ENCODE measurements around the gene IFI27L2.

IFI27L2 gene

DNA sequence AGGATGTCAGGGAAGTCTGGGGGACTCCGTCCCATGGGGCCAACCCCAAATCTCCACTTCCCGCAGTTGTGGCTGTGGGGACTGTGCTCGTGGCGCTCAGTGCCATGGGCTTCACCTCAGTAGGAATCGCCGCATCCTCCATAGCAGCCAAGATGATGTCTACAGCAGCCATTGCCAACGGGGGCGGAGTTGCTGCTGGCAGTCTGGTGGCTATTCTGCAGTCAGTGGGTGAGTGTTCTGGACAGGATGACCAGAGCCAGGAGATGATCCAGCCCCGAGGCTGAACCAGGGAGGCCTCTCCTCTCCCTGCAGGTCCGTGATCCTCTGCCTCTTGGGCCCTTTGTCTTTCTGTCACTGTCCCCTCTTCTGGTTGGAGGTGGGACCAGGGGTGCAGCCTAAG lies 27.7 kb downstream of the IFI27L2 start:
- no peak overlapping the region for H3K4me3 ChIP-seq (ENCODE audit: low read depth, low read length)
- peaks cover 20% of the 10 kb centered on the region for H3K36me3 ChIP-seq (ENCODE audit: control insufficient read depth, insufficient read depth, low read length)
- H3K27ac ChIP-seq (ENCODE audit: low read depth, low read length): no peak overlapping the region

DNA sequence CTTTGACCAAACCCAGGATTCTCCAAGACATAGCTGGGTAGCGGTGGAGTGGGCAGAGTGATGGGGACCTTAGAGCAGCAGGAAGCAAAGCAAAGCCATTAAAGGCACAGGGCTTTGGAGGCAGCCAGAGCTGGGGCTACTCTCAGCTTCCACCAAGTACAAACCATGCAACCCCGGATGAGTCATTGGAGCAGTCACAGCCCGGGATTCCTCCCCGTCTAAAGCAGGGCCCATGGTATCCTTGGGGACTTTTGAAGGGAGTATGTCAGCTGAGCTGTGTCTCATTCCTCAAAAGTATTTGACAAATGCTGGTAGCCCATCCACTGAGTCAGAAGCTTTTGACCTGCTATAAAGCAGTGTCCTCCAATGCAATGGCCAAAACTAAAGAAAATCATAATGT lies 28.6 kb downstream of the IFI27L2 start:
- no peaks in the 10 kb centered on the region for H3K27me3 ChIP-seq (ENCODE audit: control insufficient read depth, insufficient read depth, low read length)
- no peaks in the 10 kb centered on the region for H3K9me3 ChIP-seq (ENCODE audit: control insufficient read depth, insufficient read depth, low read depth, low read length)
- H3K9ac ChIP-seq (ENCODE audit: low read length): no peak overlapping the region
- no peak overlapping the region for H3K4me3 ChIP-seq (ENCODE audit: low read depth, low read length)
- H3K4me1 ChIP-seq (ENCODE audit: control insufficient read depth, insufficient read depth, low read length): no peaks in the 10 kb centered on the region
- H3K36me3 ChIP-seq (ENCODE audit: control insufficient read depth, insufficient read depth, low read length): peaks cover 20% of the 10 kb centered on the region
- no peak overlapping the region for H3K27ac ChIP-seq (ENCODE audit: low read depth, low read length)

More for the DNA sequence above, 27.7 kb downstream of the IFI27L2 start:
- no peaks in the 10 kb centered on the region for H3K27me3 ChIP-seq (ENCODE audit: control insufficient read depth, insufficient read depth, low read length)
- no peaks in the 10 kb centered on the region for H3K4me1 ChIP-seq (ENCODE audit: control insufficient read depth, insufficient read depth, low read length)
- H3K9me3 ChIP-seq (ENCODE audit: control insufficient read depth, insufficient read depth, low read depth, low read length): no peaks in the 10 kb centered on the region
- no peak overlapping the region for H3K9ac ChIP-seq (ENCODE audit: low read length)

DNA sequence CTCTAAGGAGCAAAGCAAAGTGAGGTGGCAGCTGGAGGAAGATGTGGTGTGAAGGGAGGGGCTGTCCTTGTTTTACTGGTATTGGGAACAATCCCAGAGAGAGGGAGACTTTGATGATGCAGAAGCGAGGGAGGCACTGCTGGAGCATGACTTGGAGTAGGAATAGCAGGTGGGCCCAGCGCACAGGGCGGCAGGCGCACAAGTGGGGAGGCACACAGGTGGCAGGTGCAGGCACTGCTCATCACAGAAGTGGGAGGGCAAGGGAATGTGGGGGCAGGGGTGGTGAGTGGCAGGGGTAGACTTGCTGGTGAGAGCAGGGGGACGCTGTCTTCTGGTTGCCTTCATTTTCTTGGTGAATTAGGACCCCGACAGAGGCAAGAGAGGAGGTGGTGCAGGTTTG lies 30.4 kb downstream of the IFI27L2 start:
- H3K9me3 ChIP-seq (ENCODE audit: control insufficient read depth, insufficient read depth, low read depth, low read length): no peaks in the 10 kb centered on the region
- H3K4me3 ChIP-seq (ENCODE audit: low read depth, low read length): no peak overlapping the region
- H3K36me3 ChIP-seq (ENCODE audit: control insufficient read depth, insufficient read depth, low read length): peaks cover 20% of the 10 kb centered on the region
- no peaks in the 10 kb centered on the region for H3K27me3 ChIP-seq (ENCODE audit: control insufficient read depth, insufficient read depth, low read length)
- H3K4me1 ChIP-seq (ENCODE audit: control insufficient read depth, insufficient read depth, low read length): no peaks in the 10 kb centered on the region
- H3K27ac ChIP-seq (ENCODE audit: low read depth, low read length): no peak overlapping the region
- H3K9ac ChIP-seq (ENCODE audit: low read length): no peak overlapping the region

DNA sequence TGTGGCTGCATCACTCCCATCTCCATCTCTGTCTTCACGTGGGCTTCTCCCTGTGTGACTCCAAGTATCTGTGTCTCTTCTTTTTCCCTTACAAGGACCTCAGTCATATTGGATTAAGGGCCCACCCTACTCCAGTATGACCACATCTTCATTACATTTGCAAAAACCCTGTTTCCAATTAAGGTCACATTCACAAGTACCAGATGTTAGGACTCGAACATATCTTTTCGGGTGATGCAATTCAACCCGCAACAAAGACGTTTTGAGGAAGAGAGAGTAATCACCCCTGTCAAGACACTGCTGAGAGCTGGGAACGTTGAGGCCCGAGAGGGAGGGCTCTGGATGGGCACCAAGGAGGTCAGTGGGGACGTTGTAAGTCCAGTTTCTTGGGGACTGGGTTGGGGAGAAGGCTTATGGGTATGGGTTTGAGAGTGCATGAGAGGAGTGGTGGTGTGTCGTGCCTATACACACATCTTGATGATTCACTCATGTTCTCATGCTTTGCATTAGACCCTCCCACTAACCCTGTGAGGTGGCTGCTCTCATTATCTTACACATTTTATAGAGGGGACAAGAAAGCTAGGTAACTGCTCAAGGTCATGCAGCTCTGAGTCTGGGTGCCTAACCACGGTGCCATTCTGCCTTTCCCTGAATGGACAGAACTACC lies 30.9 kb downstream of the IFI27L2 start:
- no peak overlapping the region for H3K27ac ChIP-seq (ENCODE audit: low read depth, low read length)
- no peaks in the 10 kb centered on the region for H3K27me3 ChIP-seq (ENCODE audit: control insufficient read depth, insufficient read depth, low read length)
- no peak overlapping the region for H3K4me3 ChIP-seq (ENCODE audit: low read depth, low read length)
- no peaks in the 10 kb centered on the region for H3K9me3 ChIP-seq (ENCODE audit: control insufficient read depth, insufficient read depth, low read depth, low read length)
- no peaks in the 10 kb centered on the region for H3K4me1 ChIP-seq (ENCODE audit: control insufficient read depth, insufficient read depth, low read length)
- H3K9ac ChIP-seq (ENCODE audit: low read length): no peak overlapping the region
- peaks cover 20% of the 10 kb centered on the region for H3K36me3 ChIP-seq (ENCODE audit: control insufficient read depth, insufficient read depth, low read length)

DNA sequence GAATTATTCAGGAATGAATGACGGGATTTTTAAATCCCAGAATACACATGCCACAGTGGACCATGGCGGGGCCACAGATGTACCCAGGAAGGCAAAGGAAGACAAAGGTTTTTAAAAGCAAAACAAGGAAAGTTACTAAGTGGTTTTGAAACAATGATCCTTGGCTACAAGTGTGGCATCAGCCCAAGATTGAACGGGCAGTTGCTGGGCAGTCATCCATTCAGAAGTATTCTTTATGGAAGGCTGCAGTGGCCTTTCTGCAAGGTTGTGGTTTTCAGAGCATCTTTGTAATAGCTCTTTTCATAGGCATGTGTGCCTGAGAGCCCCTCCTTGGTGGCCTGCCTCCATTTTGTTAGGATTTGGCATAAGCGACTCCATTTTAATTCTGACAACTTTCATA lies 32.3 kb downstream of the IFI27L2 start:
- Histone ChIP-seq H3K9me3 (ENCODE audit: control insufficient read depth, insufficient read depth, low read depth, low read length) (no peaks in the 10 kb centered on the region), H3K4me1 (ENCODE audit: control insufficient read depth, insufficient read depth, low read length) (no peaks in the 10 kb centered on the region), H3K27ac (ENCODE audit: low read depth, low read length) (no peak overlapping the region), H3K27me3 (ENCODE audit: control insufficient read depth, insufficient read depth, low read length) (no peaks in the 10 kb centered on the region), H3K36me3 (ENCODE audit: control insufficient read depth, insufficient read depth, low read length) (0 out of 2 replicates have a peak, but pooled peaks cover 15% of the 10 kb centered on the region), H3K9ac (ENCODE audit: low read length) (no peak overlapping the region), H3K4me3 (ENCODE audit: low read depth, low read length) (no peak overlapping the region)

DNA sequence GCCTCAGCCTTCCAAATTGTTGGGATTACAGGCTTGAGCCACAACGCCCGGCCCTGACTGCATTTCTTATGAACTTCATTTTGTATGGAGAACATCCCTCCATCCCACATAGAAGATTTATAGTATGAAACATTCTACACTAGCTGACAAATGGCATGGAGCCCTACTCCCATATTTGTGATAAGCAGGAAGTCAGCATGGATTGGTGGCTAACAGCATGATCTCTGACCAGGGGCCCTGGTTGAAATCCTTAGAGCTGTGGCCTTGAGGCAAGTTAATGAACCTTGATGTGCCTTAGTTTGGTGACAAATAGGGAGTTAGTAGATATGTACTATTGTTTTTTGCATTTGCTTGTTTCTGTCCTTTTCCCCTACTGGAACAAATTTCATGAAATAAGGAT lies 36.0 kb downstream of the IFI27L2 start:
- Histone ChIP-seq H3K27ac (ENCODE audit: low read depth, low read length) (no peak overlapping the region), H3K36me3 (ENCODE audit: control insufficient read depth, insufficient read depth, low read length) (0 out of 2 replicates have a peak, but pooled peaks cover 4% of the 10 kb centered on the region), H3K4me1 (ENCODE audit: control insufficient read depth, insufficient read depth, low read length) (no peaks in the 10 kb centered on the region), H3K27me3 (ENCODE audit: control insufficient read depth, insufficient read depth, low read length) (no peaks in the 10 kb centered on the region), H3K4me3 (ENCODE audit: low read depth, low read length) (no peak overlapping the region), H3K9ac (ENCODE audit: low read length) (no peak overlapping the region), H3K9me3 (ENCODE audit: control insufficient read depth, insufficient read depth, low read depth, low read length) (no peaks in the 10 kb centered on the region)

DNA sequence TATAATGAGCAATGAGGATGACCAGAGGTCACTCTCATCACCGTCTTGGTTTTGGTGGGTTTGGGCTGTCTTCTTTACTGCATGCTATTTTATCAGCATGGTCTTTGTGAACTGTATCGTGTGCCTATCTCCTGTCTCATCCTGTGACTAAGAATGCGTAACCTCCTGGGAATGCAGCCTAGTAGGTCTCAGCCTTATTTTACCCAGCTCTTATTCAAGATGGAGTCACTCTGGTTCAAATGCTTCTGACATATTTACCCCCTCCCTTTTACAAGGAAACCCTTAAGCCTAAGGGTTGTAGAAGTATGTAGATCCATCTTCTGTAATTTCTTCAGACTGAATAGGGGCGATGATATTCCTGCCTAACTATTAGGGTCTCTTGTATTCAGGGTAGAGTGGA lies 39.9 kb downstream of the IFI27L2 start:
- Histone ChIP-seq H3K9me3 (ENCODE audit: control insufficient read depth, insufficient read depth, low read depth, low read length) (peaks cover 3% of the 10 kb centered on the region; the same call in 1 of the 2 replicates), H3K4me1 (ENCODE audit: control insufficient read depth, insufficient read depth, low read length) (no peaks in the 10 kb centered on the region), H3K9ac (ENCODE audit: low read length) (no peak overlapping the region), H3K27ac (ENCODE audit: low read depth, low read length) (no peak overlapping the region), H3K27me3 (ENCODE audit: control insufficient read depth, insufficient read depth, low read length) (no peaks in the 10 kb centered on the region), H3K36me3 (ENCODE audit: control insufficient read depth, insufficient read depth, low read length) (no peaks in the 10 kb centered on the region), H3K4me3 (ENCODE audit: low read depth, low read length) (no peak overlapping the region)

DNA sequence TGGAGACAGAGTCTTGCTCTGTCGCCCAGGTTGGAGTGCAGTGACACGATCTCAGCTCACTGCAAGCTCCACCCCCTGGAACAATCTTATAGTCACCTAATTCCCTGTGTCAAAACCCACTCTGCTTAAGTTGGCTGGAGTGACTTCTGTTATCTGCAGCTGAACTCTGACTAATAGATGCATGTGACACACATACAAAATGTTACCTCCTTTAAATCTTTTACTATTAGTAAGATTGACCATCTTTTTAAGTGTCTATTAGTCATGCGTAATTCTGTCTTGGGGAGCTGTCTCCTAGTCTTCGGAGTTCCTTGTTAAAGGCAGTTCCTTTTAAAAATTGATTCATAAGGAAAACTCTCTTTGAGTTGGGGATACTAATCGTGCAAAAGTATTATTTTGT lies 40.9 kb downstream of the IFI27L2 start:
- Histone ChIP-seq H3K4me3 (ENCODE audit: low read depth, low read length) (no peak overlapping the region), H3K27me3 (ENCODE audit: control insufficient read depth, insufficient read depth, low read length) (no peaks in the 10 kb centered on the region), H3K9me3 (ENCODE audit: control insufficient read depth, insufficient read depth, low read depth, low read length) (peaks cover 3% of the 10 kb centered on the region; the same call in 1 of the 2 replicates), H3K4me1 (ENCODE audit: control insufficient read depth, insufficient read depth, low read length) (no peaks in the 10 kb centered on the region), H3K9ac (ENCODE audit: low read length) (no peak overlapping the region), H3K27ac (ENCODE audit: low read depth, low read length) (no peak overlapping the region), H3K36me3 (ENCODE audit: control insufficient read depth, insufficient read depth, low read length) (no peaks in the 10 kb centered on the region)

DNA sequence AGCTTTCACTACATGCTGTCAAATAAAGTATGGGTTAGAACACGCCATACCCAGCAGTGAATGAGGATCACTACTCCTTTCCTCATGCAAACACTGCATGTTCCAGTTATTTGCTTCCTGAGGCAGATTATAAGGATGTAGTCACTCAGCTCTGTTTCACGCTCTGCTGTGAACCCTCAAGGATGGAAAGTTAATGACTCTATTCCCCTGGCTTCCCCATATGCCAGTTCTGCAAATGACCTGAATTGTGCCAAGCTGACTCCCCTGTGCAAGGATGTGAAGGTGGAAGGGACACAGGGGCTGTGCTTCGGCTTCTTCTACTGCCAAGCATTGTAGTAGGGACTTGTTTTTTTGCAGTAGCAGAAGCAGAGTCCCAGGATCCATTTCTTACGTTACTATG lies 41.5 kb downstream of the IFI27L2 start:
- no peaks in the 10 kb centered on the region for H3K4me1 ChIP-seq (ENCODE audit: control insufficient read depth, insufficient read depth, low read length)
- H3K4me3 ChIP-seq (ENCODE audit: low read depth, low read length): no peak overlapping the region
- no peaks in the 10 kb centered on the region for H3K27me3 ChIP-seq (ENCODE audit: control insufficient read depth, insufficient read depth, low read length)
- no peak overlapping the region for H3K27ac ChIP-seq (ENCODE audit: low read depth, low read length)
- H3K9me3 ChIP-seq (ENCODE audit: control insufficient read depth, insufficient read depth, low read depth, low read length): peaks cover 3% of the 10 kb centered on the region; the same call in 1 of the 2 replicates
- H3K36me3 ChIP-seq (ENCODE audit: control insufficient read depth, insufficient read depth, low read length): no peaks in the 10 kb centered on the region
- no peak overlapping the region for H3K9ac ChIP-seq (ENCODE audit: low read length)

DNA sequence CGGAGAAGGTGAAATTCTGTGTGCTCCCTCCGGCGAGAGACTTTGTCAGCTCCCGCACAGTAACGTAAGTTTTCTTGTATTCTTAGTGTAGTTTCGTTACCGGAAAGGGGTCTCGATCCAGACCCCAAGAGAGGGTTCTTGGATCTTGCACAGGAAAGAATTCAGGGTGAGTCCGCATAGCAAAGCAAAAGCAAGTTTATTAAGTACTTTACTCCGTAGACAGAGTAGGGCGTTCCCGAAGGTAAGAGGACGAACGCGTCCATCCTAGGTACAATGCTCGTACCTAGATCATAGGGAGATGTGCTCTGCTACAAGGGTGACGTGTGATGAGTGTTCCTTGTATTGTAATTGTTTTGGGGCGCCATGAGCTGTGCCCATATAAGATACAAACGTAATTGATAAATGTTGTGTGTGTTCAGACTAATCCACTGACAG lies 48.0 kb downstream of the IFI27L2 start:
- no peaks in the 10 kb centered on the region for H3K27me3 ChIP-seq (ENCODE audit: control insufficient read depth, insufficient read depth, low read length)
- H3K36me3 ChIP-seq (ENCODE audit: control insufficient read depth, insufficient read depth, low read length): peaks cover 29% of the 10 kb centered on the region
- H3K27ac ChIP-seq (ENCODE audit: low read depth, low read length): no peak overlapping the region
- H3K9ac ChIP-seq (ENCODE audit: low read length): peak overlapping the region; percentile 65
- peak overlapping the region; percentile 74 for H3K4me3 ChIP-seq (ENCODE audit: low read depth, low read length)
- peaks cover 12% of the 10 kb centered on the region; the same call in 1 of the 2 replicates for H3K9me3 ChIP-seq (ENCODE audit: control insufficient read depth, insufficient read depth, low read depth, low read length)
- peaks cover 13% of the 10 kb centered on the region; the same call in 1 of the 2 replicates for H3K4me1 ChIP-seq (ENCODE audit: control insufficient read depth, insufficient read depth, low read length)

DNA sequence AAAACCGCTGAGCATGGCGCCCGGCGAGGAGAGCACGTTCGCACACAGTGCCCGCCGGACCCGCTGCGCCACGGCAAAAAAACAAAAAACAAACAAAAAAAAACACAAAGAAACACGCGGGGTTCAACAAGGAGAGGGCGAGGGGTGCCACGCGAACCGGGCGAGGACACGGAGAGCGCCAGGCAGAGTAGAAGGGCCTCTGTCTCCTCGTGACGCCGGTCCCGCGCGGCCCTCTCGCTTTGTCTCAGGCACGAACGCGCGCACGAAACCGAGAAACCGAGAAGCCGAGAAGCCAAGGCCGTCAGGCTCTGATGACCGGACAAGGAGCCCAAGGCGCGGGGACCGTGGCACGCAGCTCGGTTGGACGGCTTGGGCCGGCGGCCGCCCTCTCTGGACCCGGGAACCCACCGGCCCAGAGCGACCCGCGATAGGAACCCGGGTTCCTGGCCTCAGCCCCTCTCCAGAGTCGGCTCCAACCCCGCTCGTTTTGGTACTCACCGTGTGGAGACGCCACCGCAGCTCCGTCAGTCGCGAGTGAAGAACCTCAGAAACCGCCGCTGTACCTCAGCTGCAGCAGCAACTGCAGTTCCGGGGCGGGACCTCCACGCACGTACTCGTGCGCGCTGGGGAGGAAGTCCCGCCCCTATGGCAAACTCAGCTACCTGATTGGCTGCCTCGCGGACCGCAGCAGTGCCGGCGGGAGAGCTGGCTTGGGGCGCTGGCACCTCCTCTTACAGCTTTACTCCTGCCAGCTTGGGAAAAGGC lies 48.6 kb downstream of the IFI27L2 start, which contains the start of the genes DDX24 and IFI27L1:
Gene DDX24 (minus strand): TSS at position 582 of the 765 bp plus-strand sequence. CDS start 1,460 bp downstream, outside the sequence.
Gene IFI27L1 (plus strand): TSS at position 690 of the 765 bp plus-strand sequence. CDS start 15,628 bp downstream, outside the sequence.
- Histone ChIP-seq H3K4me1 (ENCODE audit: control insufficient read depth, insufficient read depth, low read length) (peaks cover 13% of the 10 kb centered on the region; the same call in 1 of the 2 replicates), H3K9me3 (ENCODE audit: control insufficient read depth, insufficient read depth, low read depth, low read length) (peaks cover 14% of the 10 kb centered on the region; the same call in 1 of the 2 replicates), H3K9ac (ENCODE audit: low read length) (peak within 1 kb of the TSS; percentile 92), H3K27me3 (ENCODE audit: control insufficient read depth, insufficient read depth, low read length) (no peaks in the 10 kb centered on the region), H3K4me3 (ENCODE audit: low read depth, low read length) (peak within 1 kb of the TSS; percentile 74), H3K27ac (ENCODE audit: low read depth, low read length) (peak within 1 kb of the TSS; percentile 75; the same call in 1 of the 2 replicates), H3K36me3 (ENCODE audit: control insufficient read depth, insufficient read depth, low read length) (peaks cover 33% of the 10 kb centered on the region)
